Mesothelial cell of epicardium (in vitro differentiated cells): ENCODE data around the gene TBPL2. TPM values are rescaled to one million over a fixed set of nuclear protein-coding genes. Genes with fewer than 3 reads are reported as not detected.

Source experiments
- DNase-seq, 2 experiments: peaks; one replicate each; pipeline ENCODE4 v3.0.0; 2021; ENCODE audit warnings: low spot score in 2 of 2; ENCODE audit not compliant: unreplicated experiment in 2 of 2
- H3K27ac Mint-ChIP-seq: 2 replicates; pipeline ENCODE4 v1.8.0; 2021; ENCODE audit warnings: mixed read lengths
- H3K27me3 Mint-ChIP-seq: 2 replicates; pipeline ENCODE4 v1.8.0; 2021; ENCODE audit warnings: low read depth, mixed read lengths
- H3K36me3 Mint-ChIP-seq: 2 replicates; pipeline ENCODE4 v1.8.0; 2021; ENCODE audit warnings: mixed read lengths
- H3K4me1 Mint-ChIP-seq: 2 replicates; pipeline ENCODE4 v1.8.0; 2021; ENCODE audit warnings: mixed read lengths
- H3K4me3 Mint-ChIP-seq: 2 replicates; pipeline ENCODE4 v1.8.0; 2021; ENCODE audit warnings: mild to moderate bottlenecking, moderate library complexity, mixed read lengths
- H3K9me3 Mint-ChIP-seq: 2 replicates; pipeline ENCODE4 v1.8.0; 2021; ENCODE audit warnings: mixed read lengths
- CTCF ChIP-seq: fragments of 200-600 bp; sonication (generic); IDR thresholded peaks from one replicate; pipeline ENCODE4 v1.5.0; 2021; ENCODE audit warnings: antibody characterized with exemption; ENCODE audit not compliant: unreplicated experiment
- total RNA-seq: library from RNA; stranded (reverse); gene quantifications from 3 replicates; pipeline ENCODE4 v1.2.1, GENCODE V29; 2021

TBPL2 gene
- total RNA-seq, 1 donor from 2014 or later = not detected

- no peak for TF ChIP-seq CTCF
- Mint-ChIP-seq H3K36me3 (no peaks in the 10 kb centered on the region), H3K4me1 (peaks cover 2% of the 10 kb centered on the region), H3K9me3 (no peaks in the 10 kb centered on the region), H3K27me3 (no peaks in the 10 kb centered on the region), H3K27ac (no peak overlapping the region), H3K4me3 (no peak overlapping the region)
- no peak for DNase-seq
These were observed 36.1 kb downstream of the TBPL2 start for GRCh38 chr14:55404173-55404854.

- Mint-ChIP-seq H3K9me3 (no peaks in the 10 kb centered on the region), H3K4me1 (no peaks in the 10 kb centered on the region), H3K27me3 (no peaks in the 10 kb centered on the region), H3K36me3 (no peaks in the 10 kb centered on the region), H3K27ac (no peak overlapping the region), H3K4me3 (no peak overlapping the region)
- DNase-seq = no peak
- no peak for TF ChIP-seq CTCF
These were observed 38.7 kb downstream of the TBPL2 start for GRCh38 chr14:55401751-55402150.

- Mint-ChIP-seq H3K27ac (no peak overlapping the region), H3K27me3 (no peaks in the 10 kb centered on the region), H3K4me1 (no peaks in the 10 kb centered on the region), H3K36me3 (peaks cover 9% of the 10 kb centered on the region), H3K4me3 (no peak overlapping the region), H3K9me3 (no peaks in the 10 kb centered on the region)
- no peak for DNase-seq
- TF ChIP-seq CTCF = no peak
These were observed 40.6 kb downstream of the TBPL2 start for GRCh38 chr14:55399852-55400251.

GRCh38 chr14:55399183-55399582, 41.2 kb downstream of the TBPL2 start:
- no peaks in the 10 kb centered on the region for H3K4me1 Mint-ChIP-seq
- H3K27me3 Mint-ChIP-seq = no peaks in the 10 kb centered on the region
- no peak overlapping the region for H3K4me3 Mint-ChIP-seq
- H3K36me3 Mint-ChIP-seq = peaks cover 11% of the 10 kb centered on the region
- H3K9me3 Mint-ChIP-seq = no peaks in the 10 kb centered on the region
- no peak for TF ChIP-seq CTCF
- no peak for DNase-seq
- no peak overlapping the region for H3K27ac Mint-ChIP-seq

- Mint-ChIP-seq H3K36me3 (peaks cover 11% of the 10 kb centered on the region), H3K27ac (no peak overlapping the region), H3K4me1 (no peaks in the 10 kb centered on the region), H3K4me3 (no peak overlapping the region), H3K27me3 (no peaks in the 10 kb centered on the region), H3K9me3 (no peaks in the 10 kb centered on the region)
- no peak for DNase-seq
- no peak for TF ChIP-seq CTCF
These were observed 41.7 kb downstream of the TBPL2 start for GRCh38 chr14:55398679-55399078.

- no peaks in the 10 kb centered on the region for H3K27me3 Mint-ChIP-seq
- H3K4me1 Mint-ChIP-seq = no peaks in the 10 kb centered on the region
These were observed 51.1 kb downstream of the TBPL2 start for GRCh38 chr14:55389330-55389729.

More at GRCh38 chr14:55389330-55389729, 51.1 kb downstream of the TBPL2 start:
- no peak for TF ChIP-seq CTCF
- Mint-ChIP-seq H3K9me3 (no peaks in the 10 kb centered on the region), H3K4me3 (no peak overlapping the region), H3K36me3 (peaks cover 33% of the 10 kb centered on the region), H3K27ac (no peak overlapping the region)
- no peak for DNase-seq
